Measurements from ENCODE around the gene RABEP1. TPM values are rescaled to one million over a fixed set of nuclear protein-coding genes. Genes with fewer than 3 reads are reported as not detected.
A peak's percentile ranks its signal among the peaks of the same experiment; 100 is the strongest.

RABEP1 gene
- total RNA-seq, 2 experiments from 2014 or later, result 27.4 to 31.8 TPM

GRCh38 chr17:5284681-5285080, 2.6 kb downstream of the RABEP1 start:
- Histone ChIP-seq H3K4me1 (ENCODE audit: insufficient read depth, low read length) (peaks cover 37% of the 10 kb centered on the region), H3K9me3 (ENCODE audit: control insufficient read depth in 1 of 2, insufficient read depth in 1 of 2, low read length in 2 of 2) (no peaks in the 10 kb centered on the region), H3K36me3 (ENCODE audit: insufficient read depth, low read length) (peaks cover 2% of the 10 kb centered on the region), H3K27me3 (ENCODE audit: control insufficient read depth in 1 of 2, insufficient read depth in 2 of 2, low read length in 2 of 2) (no peaks in the 10 kb centered on the region), H3K27ac (ENCODE audit: low read depth in 1 of 2, low read length in 2 of 2) (no peak overlapping the region), H3K4me3 (ENCODE audit: low read length) (no peak overlapping the region)
- intact Hi-C loops (cut with DNase I, micrococcal nuclease), result loop anchor here (5.0 to 10.0 kb wide), 5 partner anchors 37 to 150 kb away; partner anchors contain the start of genes C1QBP (in 1 of the 2) and NUP88 (in 1 of the 2)
- TF ChIP-seq CTCF (IDR thresholded peaks at IDR 0.05), result no peak
- Mint-ChIP-seq H3K9me3 (no peaks in the 10 kb centered on the region), H3K27me3 (no peaks in the 10 kb centered on the region), H3K4me1 (ENCODE audit: low read depth) (peaks cover 59% of the 10 kb centered on the region), H3K4me3 (peak overlapping the region; percentile 48), H3K27ac (peak overlapping the region; percentile 91), H3K36me3 (ENCODE audit: low read depth) (peaks cover 38% of the 10 kb centered on the region)
- ChIA-PET POLR2A (interaction anchor here (3.6 kb wide), 1 partner anchor 93 kb away, joined by 20 read pairs; the partner anchor contains the start of gene ZNF594), CTCF (interaction anchor here (1.8 kb wide), 1 partner anchor 23 kb away, joined by 5 read pairs; no protein-coding TSS in a partner anchor)
- ATAC-seq (ENCODE audit: poor library complexity), result no peak
- no peak for DNase-seq

- Mint-ChIP-seq H3K36me3 (ENCODE audit: low read depth) (peaks cover 38% of the 10 kb centered on the region), H3K4me3 (no peak overlapping the region), H3K9me3 (no peaks in the 10 kb centered on the region), H3K27ac (no peak overlapping the region), H3K27me3 (no peaks in the 10 kb centered on the region), H3K4me1 (ENCODE audit: low read depth) (peaks cover 60% of the 10 kb centered on the region)
- H3K9me3 ChIP-seq (ENCODE audit: control insufficient read depth in 1 of 2, insufficient read depth in 1 of 2, low read length in 2 of 2), result no peaks in the 10 kb centered on the region
- peaks cover 2% of the 10 kb centered on the region for H3K36me3 ChIP-seq (ENCODE audit: insufficient read depth, low read length)
- no peak overlapping the region for H3K27ac ChIP-seq (ENCODE audit: low read depth in 1 of 2, low read length in 2 of 2)
- no peak for TF ChIP-seq CTCF (IDR thresholded peaks at IDR 0.05)
- no peaks in the 10 kb centered on the region for H3K27me3 ChIP-seq (ENCODE audit: control insufficient read depth in 1 of 2, insufficient read depth in 2 of 2, low read length in 2 of 2)
- ChIA-PET POLR2A (no interaction called here), CTCF (no interaction called here)
- ATAC-seq (ENCODE audit: poor library complexity) (no peak), DNase-seq (no peak)
- peaks cover 31% of the 10 kb centered on the region for H3K4me1 ChIP-seq (ENCODE audit: insufficient read depth, low read length)
- H3K4me3 ChIP-seq (ENCODE audit: low read length), result no peak overlapping the region
- intact Hi-C loops (cut with DNase I, micrococcal nuclease), result loop anchor here in 1 of 2 experiments (10.0 kb wide), 1 partner anchor 148 kb away; the partner anchor contains the start of gene C1QBP
These were observed 4.8 kb downstream of the RABEP1 start for GRCh38 chr17:5286846-5287245.

GRCh38 chr17:5291683-5292350, 9.7 kb downstream of the RABEP1 start:
- H3K4me3 Mint-ChIP-seq, result no peak overlapping the region

More at GRCh38 chr17:5291683-5292350, 9.7 kb downstream of the RABEP1 start:
- peaks cover 18% of the 10 kb centered on the region for H3K4me1 ChIP-seq (ENCODE audit: insufficient read depth, low read length)
- CTCF ChIA-PET, result no interaction called here
- no peaks in the 10 kb centered on the region for H3K9me3 ChIP-seq (ENCODE audit: control insufficient read depth in 1 of 2, insufficient read depth in 1 of 2, low read length in 2 of 2)
- no peaks in the 10 kb centered on the region for H3K36me3 ChIP-seq (ENCODE audit: insufficient read depth, low read length)
- Mint-ChIP-seq H3K9me3 (no peaks in the 10 kb centered on the region), H3K27me3 (no peaks in the 10 kb centered on the region), H3K27ac (no peak overlapping the region), H3K36me3 (ENCODE audit: low read depth) (peaks cover 24% of the 10 kb centered on the region), H3K4me1 (ENCODE audit: low read depth) (peaks cover 42% of the 10 kb centered on the region)
- no peak for TF ChIP-seq CTCF (IDR thresholded peaks at IDR 0.05)
- intact Hi-C loops (cut with DNase I, micrococcal nuclease), result no loop called here
- ATAC-seq (ENCODE audit: poor library complexity) (no peak), DNase-seq (no peak)
- POLR2A ChIA-PET, result no interaction called here
- no peak overlapping the region for H3K4me3 ChIP-seq (ENCODE audit: low read length)
- H3K27ac ChIP-seq (ENCODE audit: low read depth in 1 of 2, low read length in 2 of 2), result no peak overlapping the region
- H3K27me3 ChIP-seq (ENCODE audit: control insufficient read depth in 1 of 2, insufficient read depth in 2 of 2, low read length in 2 of 2), result no peaks in the 10 kb centered on the region
